Cardiac muscle cell (in vitro differentiated cells and primary cell): ENCODE data around the gene C6orf89. TPM values are rescaled to one million over a fixed set of nuclear protein-coding genes. Genes with fewer than 3 reads are reported as not detected.

Source experiments
- DNase-seq, 2 donors: peaks; one replicate each; pipeline versions ENCODE4 v3.0.0 to v3.0.0-alpha.2; 2010 to 2017; ENCODE audit warnings: low read depth in 1 of 2, low spot score in 1 of 2
- H3K27ac ChIP-seq: fragments of 200-600 bp; sonication (generic); 2 replicates; pipeline ENCODE4 v1.5.1; 2016
- H3K27me3 ChIP-seq: fragments of 200-600 bp; sonication (generic); 2 replicates; pipeline ENCODE4 v1.6.0; 2016; ENCODE audit warnings: control low read depth
- H3K36me3 ChIP-seq: fragments of 200-600 bp; sonication (generic); 2 replicates; pipeline ENCODE4 v1.5.1; 2016; ENCODE audit warnings: control low read depth
- H3K4me1 ChIP-seq: fragments of 200-600 bp; sonication (generic); 2 replicates; pipeline ENCODE4 v1.8.1; 2017; ENCODE audit warnings: low read depth, mild to moderate bottlenecking, mixed run types
- H3K4me3 ChIP-seq: fragments of 200-600 bp; sonication (generic); 2 replicates; pipeline ENCODE4 v1.5.1; 2016; ENCODE audit warnings: mild to moderate bottlenecking
- H3K9me3 ChIP-seq: fragments of 200-600 bp; sonication (generic); 2 replicates; pipeline ENCODE4 v1.5.1; 2017; ENCODE audit warnings: low read depth, mild to moderate bottlenecking, control low read depth
- polyA plus RNA-seq: library from polyadenylated mRNA; unstranded; fragments of >200 nt; fragmentation: Nextera tagmentation; extraction: Ambion mirVana; gene quantifications from 2 replicates; pipeline ENCODE4 v1.2.1, GENCODE V29; 2016
- total RNA-seq: library from RNA; depleted of rRNA; stranded (reverse); fragments of >200 nt; gene quantifications from 2 replicates; pipeline ENCODE4 v1.2.3, GENCODE V29; 2016
- TF ChIP-seq, protein P1 (sequence below): IDR thresholded peaks from 2 replicates; pipeline ENCODE4 v1.5.1; 2012; ENCODE audit warnings: low read depth, mild to moderate bottlenecking, low read length

C6orf89 gene
- total and polyA plus RNA-seq, 2 experiments from 2014 or later = 27.6 to 28.6 TPM

GRCh38 chr6:36970892-36971842 lies 85.4 kb downstream of the C6orf89 start:
- Histone ChIP-seq H3K9me3 (no peaks in the 10 kb centered on the region), H3K27me3 (no peaks in the 10 kb centered on the region), H3K4me3 (no peak overlapping the region), H3K27ac (peak overlapping the region; percentile 97), H3K4me1 (peaks cover 46% of the 10 kb centered on the region), H3K36me3 (peaks cover 52% of the 10 kb centered on the region)
- peak in 1 of 2 donors; percentile 91 for DNase-seq
- TF ChIP-seq, protein P1, sequence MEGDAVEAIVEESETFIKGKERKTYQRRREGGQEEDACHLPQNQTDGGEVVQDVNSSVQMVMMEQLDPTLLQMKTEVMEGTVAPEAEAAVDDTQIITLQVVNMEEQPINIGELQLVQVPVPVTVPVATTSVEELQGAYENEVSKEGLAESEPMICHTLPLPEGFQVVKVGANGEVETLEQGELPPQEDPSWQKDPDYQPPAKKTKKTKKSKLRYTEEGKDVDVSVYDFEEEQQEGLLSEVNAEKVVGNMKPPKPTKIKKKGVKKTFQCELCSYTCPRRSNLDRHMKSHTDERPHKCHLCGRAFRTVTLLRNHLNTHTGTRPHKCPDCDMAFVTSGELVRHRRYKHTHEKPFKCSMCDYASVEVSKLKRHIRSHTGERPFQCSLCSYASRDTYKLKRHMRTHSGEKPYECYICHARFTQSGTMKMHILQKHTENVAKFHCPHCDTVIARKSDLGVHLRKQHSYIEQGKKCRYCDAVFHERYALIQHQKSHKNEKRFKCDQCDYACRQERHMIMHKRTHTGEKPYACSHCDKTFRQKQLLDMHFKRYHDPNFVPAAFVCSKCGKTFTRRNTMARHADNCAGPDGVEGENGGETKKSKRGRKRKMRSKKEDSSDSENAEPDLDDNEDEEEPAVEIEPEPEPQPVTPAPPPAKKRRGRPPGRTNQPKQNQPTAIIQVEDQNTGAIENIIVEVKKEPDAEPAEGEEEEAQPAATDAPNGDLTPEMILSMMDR = no peak

DNA sequence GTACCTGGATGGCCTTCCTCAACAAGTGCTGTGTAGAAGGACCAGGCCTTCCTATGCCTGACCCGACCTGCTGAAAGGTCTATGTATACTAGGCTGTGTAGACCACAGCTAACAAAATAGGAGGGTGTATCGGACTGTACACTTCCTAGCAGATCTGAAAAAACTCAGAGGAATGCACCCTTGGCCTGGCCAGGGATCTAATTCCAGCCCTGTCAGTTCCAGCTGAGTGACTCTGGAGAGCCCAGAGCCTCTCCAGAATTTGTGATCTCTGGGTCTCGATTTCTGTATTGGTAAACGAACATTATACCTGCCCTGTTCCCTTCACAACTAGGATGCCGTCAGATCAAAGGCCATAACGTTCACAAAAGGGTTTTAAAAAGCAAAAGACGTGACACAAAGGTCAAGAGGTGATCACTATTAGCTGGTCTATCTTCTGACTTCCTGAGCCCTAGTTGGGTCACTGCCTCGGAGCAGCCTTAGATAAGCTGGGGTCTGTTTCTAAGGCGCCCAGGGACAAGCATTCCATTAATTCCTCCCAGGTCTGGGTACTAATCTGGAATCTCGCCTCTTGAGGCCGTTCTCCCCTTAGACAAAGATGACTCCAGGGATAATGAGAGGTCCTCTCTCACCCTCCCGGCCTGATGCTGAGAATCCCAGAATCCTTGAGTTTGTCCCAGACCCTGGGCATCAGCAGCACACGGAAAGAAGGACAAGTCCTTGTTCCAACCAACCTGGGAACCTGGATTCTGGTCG lies 86.3 kb downstream of the C6orf89 start:
- Histone ChIP-seq H3K27ac (peak overlapping the region; percentile 97), H3K36me3 (peaks cover 54% of the 10 kb centered on the region), H3K4me1 (peaks cover 52% of the 10 kb centered on the region), H3K4me3 (no peak overlapping the region), H3K9me3 (no peaks in the 10 kb centered on the region), H3K27me3 (no peaks in the 10 kb centered on the region)
- DNase-seq = no peak
- TF ChIP-seq, protein P1 = no peak

GRCh38 chr6:36973190-36973589 lies 87.4 kb downstream of the C6orf89 start:
- H3K27ac ChIP-seq = peak overlapping the region; percentile 97
- H3K4me3 ChIP-seq = no peak overlapping the region
- no peak for DNase-seq
- TF ChIP-seq, protein P1 = no peak
- H3K4me1 ChIP-seq = peaks cover 53% of the 10 kb centered on the region
- H3K9me3 ChIP-seq = no peaks in the 10 kb centered on the region
- peaks cover 52% of the 10 kb centered on the region for H3K36me3 ChIP-seq
- no peaks in the 10 kb centered on the region for H3K27me3 ChIP-seq

DNA sequence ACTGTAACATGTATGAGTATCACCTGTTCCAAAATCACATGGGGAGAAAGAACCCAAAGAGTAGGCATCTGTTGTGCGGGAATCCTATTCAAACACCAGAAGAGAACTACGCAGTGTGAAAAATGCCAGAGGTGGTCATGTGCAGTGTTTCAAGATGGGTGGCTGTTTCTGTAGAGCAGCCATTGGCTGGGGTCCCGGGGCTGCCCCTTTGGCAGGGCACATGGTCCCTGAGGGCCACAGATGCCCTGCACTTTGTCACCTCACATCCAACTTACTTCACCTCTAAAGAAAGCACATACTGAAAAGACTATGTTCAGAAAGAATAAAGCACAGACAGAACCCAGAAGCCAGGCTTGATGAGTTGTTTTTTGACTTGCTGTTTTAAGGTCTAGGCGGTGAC lies 87.9 kb downstream of the C6orf89 start:
- peaks cover 53% of the 10 kb centered on the region for H3K4me1 ChIP-seq
- H3K27ac ChIP-seq = peak overlapping the region; percentile 97
- TF ChIP-seq, protein P1 = no peak
- no peaks in the 10 kb centered on the region for H3K27me3 ChIP-seq
- no peak overlapping the region for H3K4me3 ChIP-seq
- H3K36me3 ChIP-seq = peaks cover 50% of the 10 kb centered on the region
- no peak for DNase-seq
- no peaks in the 10 kb centered on the region for H3K9me3 ChIP-seq

DNA sequence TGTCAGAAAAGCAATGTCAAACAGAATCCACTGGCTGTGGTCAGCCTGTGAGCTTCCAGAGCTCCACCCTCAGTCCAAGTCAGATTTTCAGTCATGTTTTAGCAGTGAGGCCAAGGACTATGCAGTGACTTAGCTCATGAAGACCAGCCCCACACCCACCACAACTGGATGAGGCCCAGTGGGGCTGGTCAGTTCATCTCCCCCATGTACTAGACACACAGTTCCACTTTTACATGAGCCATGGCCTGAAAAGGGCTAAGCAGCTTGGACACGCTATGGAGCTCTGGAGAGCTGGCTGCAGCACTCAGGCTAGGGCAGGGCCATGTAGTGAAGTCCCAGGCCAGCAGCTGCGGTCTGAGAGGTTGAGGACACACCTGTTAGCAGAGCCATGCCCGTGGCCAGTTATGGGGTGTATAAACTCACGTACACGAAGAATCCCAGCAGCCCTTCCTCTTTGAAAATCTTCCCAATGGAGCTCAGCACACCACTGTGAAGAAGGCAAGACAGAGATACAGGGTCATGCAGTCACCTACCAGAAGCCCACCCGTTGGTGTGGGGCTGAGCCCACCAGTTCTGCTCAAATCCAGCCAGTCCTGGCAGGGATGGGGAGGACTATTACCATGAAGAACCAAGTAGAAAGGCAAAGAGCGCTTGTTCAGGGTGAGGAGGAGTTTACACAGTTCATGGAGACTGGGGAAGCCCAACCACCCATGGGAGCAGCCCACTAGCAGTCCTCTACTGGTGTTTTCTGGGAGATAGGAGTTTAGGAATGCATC lies 89.7 kb downstream of the C6orf89 start:
- peaks cover 59% of the 10 kb centered on the region for H3K4me1 ChIP-seq
- TF ChIP-seq, protein P1 = no peak
- no peaks in the 10 kb centered on the region for H3K27me3 ChIP-seq
- H3K9me3 ChIP-seq = no peaks in the 10 kb centered on the region
- no peak for DNase-seq
- no peak overlapping the region for H3K4me3 ChIP-seq
- H3K36me3 ChIP-seq = peaks cover 34% of the 10 kb centered on the region
- peak overlapping the region; percentile 67 for H3K27ac ChIP-seq
